HG03354 (cell line): ENCODE measurements around the gene PROX2.

Source experiments
- ATAC-seq: cut with Tn5 transposase; IDR thresholded peaks from one replicate; pipeline ENCODE4 v1.9.1; 2021; ENCODE audit warnings: mild to moderate bottlenecking; ENCODE audit not compliant: unreplicated experiment, poor library complexity, severe bottlenecking

Gene PROX2

GRCh38 chr14:74853581-74853980, 22.4 kb downstream of the PROX2 start:
- ATAC-seq = no peak

GRCh38 chr14:74852922-74853530, 22.9 kb downstream of the PROX2 start:
- ATAC-seq = no peak

- no peak for ATAC-seq
These were observed 27.2 kb downstream of the PROX2 start for GRCh38 chr14:74848768-74849167.

- ATAC-seq = no peak
These were observed 28.8 kb downstream of the PROX2 start for GRCh38 chr14:74846968-74847665.

- ATAC-seq = no peak
These were observed 29.8 kb downstream of the PROX2 start for GRCh38 chr14:74846168-74846567.

GRCh38 chr14:74843653-74844052, 32.3 kb downstream of the PROX2 start:
- ATAC-seq = no peak

- ATAC-seq = peak; percentile 90
These were observed 34.4 kb downstream of the PROX2 start for GRCh38 chr14:74841230-74842207.

- ATAC-seq = peak; percentile 35
These were observed 35.3 kb downstream of the PROX2 start for GRCh38 chr14:74840603-74841030.

- no peak for ATAC-seq
These were observed 37.8 kb downstream of the PROX2 start for GRCh38 chr14:74838166-74838565.

- ATAC-seq = no peak
These were observed 39.5 kb downstream of the PROX2 start for GRCh38 chr14:74836251-74836960.

GRCh38 chr14:74835645-74836250, 40.2 kb downstream of the PROX2 start:
- ATAC-seq = peak; percentile 40

- ATAC-seq = no peak
These were observed 41.1 kb downstream of the PROX2 start for GRCh38 chr14:74834692-74835392.

- no peak for ATAC-seq
These were observed 43.1 kb downstream of the PROX2 start for GRCh38 chr14:74832849-74833248.

- no peak for ATAC-seq
These were observed 46.7 kb downstream of the PROX2 start for GRCh38 chr14:74829251-74829650.

- no peak for ATAC-seq
These were observed 49.4 kb downstream of the PROX2 start for GRCh38 chr14:74826574-74826973.
